OCI-LY3 (cell line): ENCODE data around the gene NBPF3.

Experiments used
- CTCF ChIP-seq: fragments of 200-600, 300-600 bp; sonication (generic); IDR thresholded peaks from 2 replicates; pipeline ENCODE4 v1.5.1; 2014; ENCODE audit warnings: antibody characterized with exemption, low read length, low read depth
- EZH2phosphoT487 ChIP-seq: fragments of 200-600 bp; shearing (Covaris generic); IDR thresholded peaks from 2 replicates; pipeline ENCODE4 v1.6.1; 2018; ENCODE audit warnings: antibody characterized with exemption, mixed run types, low read depth

GRCh38 chr1:21517660-21518480 is 77.9 kb downstream of the NBPF3 start:
- no peak for TF ChIP-seq CTCF
- no peak for TF ChIP-seq EZH2phosphoT487
